GM10847 (cell line): ENCODE measurements around the gene UBE2H.

Experiments
- POLR2A ChIP-seq: IDR thresholded peaks from 2 replicates; pipeline ENCODE4 v1.6.1; 2011; ENCODE audit not compliant: insufficient read length; ENCODE audit errors: extremely low read depth

Gene UBE2H

GRCh38 chr7:129798616-129799349 lies 154.0 kb downstream of the UBE2H start:
- TF ChIP-seq POLR2A, result no peak

DNA sequence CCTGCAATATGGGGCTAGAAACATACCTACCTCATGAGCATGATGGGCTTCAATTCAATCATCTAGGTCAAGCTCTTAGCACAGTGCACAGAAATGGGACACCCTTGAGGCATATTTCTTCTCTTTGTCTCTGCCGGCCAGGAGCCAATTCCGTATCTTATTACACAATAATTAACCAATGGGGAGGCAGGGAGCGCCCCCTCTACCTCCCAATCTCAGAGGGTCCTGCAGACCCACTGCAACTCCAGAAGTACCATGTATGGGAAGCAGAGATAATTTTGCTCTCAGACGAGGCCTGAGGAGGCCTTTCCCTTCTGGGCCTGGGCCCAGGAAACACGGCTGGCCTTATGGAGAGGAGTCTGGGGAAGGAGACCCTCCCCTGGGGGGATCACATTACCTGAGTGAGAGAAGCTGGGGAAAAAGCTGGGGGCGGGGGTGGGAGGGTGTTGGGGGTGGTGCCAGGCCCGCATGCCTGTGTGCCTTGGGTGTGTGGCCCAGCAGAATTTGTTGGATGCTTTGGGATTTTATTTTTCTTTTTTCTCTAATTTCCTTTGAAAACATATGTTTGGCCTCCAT lies 155.5 kb downstream of the UBE2H start:
- no peak for TF ChIP-seq POLR2A

- no peak for TF ChIP-seq POLR2A
Measured at GRCh38 chr7:129796186-129796775, 156.5 kb downstream of the UBE2H start.

GRCh38 chr7:129793506-129794310 lies 159.1 kb downstream of the UBE2H start:
- TF ChIP-seq POLR2A, result no peak

DNA sequence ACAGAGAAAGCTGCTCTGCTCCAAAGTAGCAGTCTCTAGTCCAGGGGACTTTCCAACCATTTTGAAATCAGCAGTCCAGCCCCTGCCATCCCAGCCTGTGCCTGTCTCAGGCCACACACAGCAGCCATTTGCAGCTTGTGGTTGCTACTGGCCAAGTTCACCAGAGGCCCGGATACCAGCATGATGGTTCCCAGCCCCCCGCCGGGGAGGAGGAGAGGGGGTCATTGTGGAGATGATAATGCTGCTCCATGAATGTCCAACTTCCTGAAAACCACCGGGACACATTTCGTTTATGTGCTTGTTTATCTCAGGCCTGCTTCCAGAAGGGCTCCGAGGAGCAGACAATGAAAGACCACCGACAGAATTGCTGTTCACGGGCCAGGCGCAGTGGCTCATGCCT lies 160.0 kb downstream of the UBE2H start:
- TF ChIP-seq POLR2A, result no peak

GRCh38 chr7:129790136-129790535 lies 162.6 kb downstream of the UBE2H start:
- TF ChIP-seq POLR2A, result no peak

DNA sequence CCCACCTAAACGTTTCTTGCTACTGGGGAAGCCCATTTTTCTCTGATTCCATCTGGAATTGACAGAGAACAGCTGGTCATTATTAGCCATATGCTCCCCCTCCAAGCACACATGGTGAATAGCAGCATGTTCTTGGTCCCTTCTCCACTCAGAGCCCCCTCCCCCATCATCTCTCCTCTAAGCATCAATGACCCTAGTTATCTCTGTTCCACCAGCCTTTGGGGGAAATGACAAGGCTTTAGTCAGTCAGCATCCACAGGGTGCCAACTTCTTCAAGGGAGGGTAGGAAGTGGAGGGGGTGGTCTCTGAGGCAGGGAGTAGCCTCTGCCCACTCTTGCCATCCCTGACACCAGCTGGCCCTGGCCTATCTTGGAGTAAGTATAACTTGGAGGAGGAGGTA lies 163.1 kb downstream of the UBE2H start:
- TF ChIP-seq POLR2A, result no peak

DNA sequence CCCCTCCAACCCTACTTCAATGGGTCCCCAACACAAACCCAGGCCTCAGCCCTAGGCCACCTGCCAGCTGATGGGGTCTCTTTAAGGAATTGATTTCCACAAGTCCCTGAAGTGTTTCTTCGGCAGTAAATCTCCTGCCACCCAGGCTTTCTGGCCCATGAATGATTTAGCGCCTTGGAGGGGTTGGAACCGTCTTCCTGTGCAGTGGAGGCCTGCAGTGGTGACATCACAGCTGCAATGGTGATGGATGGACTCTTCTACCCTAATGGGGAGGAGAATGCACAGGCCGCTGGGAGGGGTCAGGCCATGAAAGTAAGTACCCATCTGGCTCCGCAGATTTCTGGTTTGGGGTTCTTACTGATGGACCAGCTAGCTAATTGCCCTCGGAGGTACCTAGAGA lies 163.8 kb downstream of the UBE2H start:
- no peak for TF ChIP-seq POLR2A

- no peak for TF ChIP-seq POLR2A
Measured at GRCh38 chr7:129786825-129787563, 165.8 kb downstream of the UBE2H start.

DNA sequence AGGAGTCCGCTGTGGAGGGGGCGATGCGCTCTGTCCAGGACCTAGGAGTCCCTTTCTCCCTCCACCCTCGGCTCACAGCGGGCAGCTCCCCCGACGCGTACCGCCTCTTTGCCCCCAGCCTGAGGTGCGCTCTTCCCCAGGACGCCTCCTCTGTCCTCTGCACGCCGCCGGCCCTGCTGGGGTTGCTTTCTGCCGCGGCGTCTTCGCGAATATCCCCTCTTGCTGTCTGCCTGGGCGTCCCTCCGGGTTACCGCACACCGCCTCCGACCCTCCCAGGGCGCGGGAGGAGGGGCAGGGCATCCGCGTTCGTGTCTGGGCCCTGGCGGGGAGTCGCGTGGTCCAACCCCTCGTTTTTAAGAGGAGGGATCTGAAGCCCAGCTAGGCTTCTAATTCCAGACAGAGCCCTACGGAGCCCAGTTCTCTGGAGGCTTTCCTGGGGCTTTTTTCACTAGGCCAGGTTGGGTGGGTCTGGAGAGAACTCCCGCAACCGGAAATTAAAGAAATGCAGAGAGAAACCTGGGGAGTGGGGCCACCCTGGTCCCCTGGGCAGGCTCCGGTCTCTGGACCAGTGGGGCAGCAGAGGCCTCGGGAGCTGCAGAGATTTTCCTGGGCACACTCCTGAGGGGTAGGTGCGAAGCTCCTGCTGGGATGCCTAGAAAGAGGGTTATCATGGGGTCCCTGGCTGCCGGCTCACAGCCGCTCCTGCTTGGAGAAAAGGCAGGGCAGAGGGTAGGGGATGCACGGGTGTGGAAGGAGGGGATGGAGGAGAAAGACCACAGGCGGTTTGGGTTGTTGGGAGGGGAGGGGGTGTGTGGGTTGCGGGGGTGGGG lies 166.9 kb downstream of the UBE2H start:
- no peak for TF ChIP-seq POLR2A

- no peak for TF ChIP-seq POLR2A
Measured at GRCh38 chr7:129784783-129785684, 167.7 kb downstream of the UBE2H start.

- no peak for TF ChIP-seq POLR2A
Measured at GRCh38 chr7:129784437-129784782, 168.3 kb downstream of the UBE2H start.

DNA sequence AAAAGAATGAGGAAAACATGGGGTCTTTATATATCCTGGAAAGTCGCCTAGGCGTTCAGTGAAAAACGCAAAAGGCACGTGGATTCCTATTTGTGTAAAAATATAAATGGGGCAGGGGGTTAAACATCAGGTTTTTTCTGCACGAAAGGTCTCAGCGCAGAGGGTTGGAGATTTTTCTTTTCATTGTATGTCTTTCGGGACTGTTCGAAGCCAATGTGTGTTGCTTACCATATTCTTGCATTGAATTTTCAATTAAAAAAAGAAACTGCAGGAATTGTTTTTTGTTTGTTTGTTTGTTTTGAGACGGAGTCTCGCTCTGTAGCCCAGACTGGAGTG lies 169.2 kb downstream of the UBE2H start:
- TF ChIP-seq POLR2A, result no peak
